HG02852 (cell line): Measurements from ENCODE around the gene OR10V1.
A peak's percentile ranks its signal among the peaks of the same experiment; 100 is the strongest.

ENCODE experiments used
- ATAC-seq: cut with Tn5 transposase; IDR thresholded peaks from one replicate; pipeline ENCODE4 v1.9.1; 2021; ENCODE audit warnings: mild to moderate bottlenecking, moderate library complexity; ENCODE audit not compliant: unreplicated experiment

Gene OR10V1, protein sequence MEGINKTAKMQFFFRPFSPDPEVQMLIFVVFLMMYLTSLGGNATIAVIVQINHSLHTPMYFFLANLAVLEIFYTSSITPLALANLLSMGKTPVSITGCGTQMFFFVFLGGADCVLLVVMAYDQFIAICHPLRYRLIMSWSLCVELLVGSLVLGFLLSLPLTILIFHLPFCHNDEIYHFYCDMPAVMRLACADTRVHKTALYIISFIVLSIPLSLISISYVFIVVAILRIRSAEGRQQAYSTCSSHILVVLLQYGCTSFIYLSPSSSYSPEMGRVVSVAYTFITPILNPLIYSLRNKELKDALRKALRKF

DNA sequence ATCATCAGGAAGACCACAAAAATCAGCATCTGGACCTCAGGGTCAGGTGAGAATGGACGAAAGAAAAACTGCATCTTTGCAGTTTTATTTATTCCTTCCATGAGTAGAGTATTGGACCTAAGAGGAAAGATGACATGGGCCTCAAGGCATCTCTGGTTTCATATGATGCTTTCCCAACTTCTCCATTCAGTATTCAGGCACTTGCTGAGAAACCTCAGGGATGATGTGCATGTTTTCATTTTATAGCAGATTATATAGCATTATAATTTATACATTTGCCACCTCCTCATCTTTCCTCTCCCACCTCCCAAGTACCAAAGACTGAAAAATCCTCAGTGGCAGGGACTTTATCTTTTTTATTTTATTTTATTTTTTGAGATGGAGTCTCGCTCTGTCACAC is at the start of gene OR10V1:
TSS of gene OR10V1 (minus strand) at position 101 of the 400 bp plus-strand sequence. CDS start at position 101, 0 bp downstream.
- no peak for ATAC-seq

DNA sequence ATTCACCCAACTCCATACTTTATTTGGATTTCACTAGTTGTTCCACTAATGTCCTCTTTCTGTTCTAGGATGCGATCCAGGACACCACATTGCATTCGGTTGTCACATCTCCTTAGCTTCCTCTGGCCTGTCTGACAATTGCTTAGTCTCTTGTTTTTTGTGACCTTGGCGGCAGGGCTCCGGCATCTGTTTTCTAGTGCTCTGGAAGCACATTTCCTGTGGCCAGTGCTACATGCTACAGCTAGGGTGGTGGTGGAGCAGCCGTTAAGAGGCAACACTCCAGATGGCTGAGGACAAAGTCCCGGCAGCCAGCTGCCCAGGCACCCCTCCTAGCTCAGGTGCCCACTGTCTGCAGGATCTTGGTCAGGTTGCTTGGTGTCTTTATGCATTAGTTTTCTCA is 48.3 kb upstream of the OR10V1 start:
- ATAC-seq = no peak

DNA sequence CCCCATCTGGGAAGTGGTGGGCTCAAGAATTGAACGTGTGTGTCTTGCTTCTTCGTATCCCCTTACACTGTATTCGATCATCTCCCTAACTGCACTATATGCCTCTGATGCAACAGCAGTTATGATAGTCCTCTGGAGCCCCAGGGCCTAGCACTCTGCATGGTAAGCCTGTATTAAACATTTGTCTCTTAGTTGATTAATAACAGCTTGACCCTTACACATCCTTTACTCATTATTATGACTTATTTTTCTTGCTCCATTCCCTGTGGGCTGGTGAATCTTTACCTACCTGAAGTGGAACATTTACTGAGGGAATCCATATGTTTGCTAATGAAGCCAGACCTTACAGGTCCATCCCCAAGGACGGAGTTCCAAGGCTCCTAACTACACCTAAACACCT is 47.1 kb upstream of the OR10V1 start:
- no peak for ATAC-seq

DNA sequence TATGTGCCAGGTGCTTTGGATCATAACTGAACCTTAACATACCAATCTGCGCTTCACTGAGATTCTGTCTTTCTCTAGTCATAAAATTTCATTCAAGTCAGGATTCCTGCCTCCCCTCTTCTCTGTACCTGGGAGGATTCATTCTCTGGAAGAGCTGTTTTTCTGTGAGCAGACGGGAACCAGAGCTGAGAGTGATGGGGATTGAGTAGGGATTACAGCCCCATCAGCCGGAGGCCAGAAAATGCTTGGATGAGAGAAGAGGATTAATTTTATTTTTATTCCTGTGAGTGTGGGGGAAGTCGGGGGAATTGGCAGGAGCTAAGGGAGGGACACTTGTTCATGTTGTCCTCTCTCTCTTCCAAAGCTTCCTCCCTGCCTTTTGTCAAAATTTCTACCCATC is 46.3 kb upstream of the OR10V1 start:
- no peak for ATAC-seq

DNA sequence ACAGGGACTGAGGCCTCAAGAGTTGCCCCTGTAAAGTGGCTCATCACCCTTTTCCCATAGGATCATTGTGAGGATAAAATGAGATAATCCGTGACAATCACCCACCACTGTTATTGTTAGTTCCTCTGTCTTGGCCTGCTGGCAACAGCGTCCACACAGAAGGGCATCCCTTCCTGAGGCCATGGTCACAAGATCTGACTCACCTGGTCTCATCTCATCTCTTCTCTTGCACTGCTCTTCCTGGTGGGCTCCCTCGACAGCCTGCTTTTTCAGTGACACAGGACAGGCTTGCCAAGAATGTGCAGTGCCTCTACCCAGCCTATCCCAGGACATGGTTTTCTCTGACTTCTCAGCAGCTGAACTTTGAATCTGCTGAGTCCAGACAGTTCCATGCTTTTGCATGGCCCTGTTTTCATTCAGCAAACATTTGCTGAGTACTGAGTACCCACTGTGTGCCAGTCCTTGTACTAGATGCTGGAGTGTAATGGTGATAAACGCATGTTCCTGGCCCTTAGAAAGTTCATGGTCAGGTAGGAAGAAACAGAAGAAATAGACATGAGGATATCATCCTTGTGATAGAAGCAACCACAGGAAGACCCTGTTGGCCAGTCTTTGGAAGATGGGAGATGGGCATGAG is 44.9 kb upstream of the OR10V1 start:
- no peak for ATAC-seq

DNA sequence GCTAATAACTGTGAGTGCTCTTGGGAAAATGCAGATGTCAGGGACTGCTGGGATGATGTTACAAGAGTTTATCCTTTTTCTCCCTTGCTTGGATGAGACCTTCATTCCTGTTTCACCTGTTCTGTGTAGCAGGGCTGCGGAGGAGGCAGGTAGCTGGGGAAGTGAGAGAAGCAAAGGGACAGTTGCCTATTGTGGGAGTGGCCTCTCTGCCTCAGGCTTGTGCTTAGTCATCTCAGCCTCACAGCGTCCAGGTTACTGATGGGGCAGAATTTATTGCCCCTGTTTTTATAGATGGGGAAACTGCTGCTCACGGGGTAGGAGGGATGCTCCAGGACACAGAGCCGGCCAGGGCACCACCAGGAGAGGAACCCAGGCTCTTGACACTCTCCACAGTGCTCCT is 43.2 kb upstream of the OR10V1 start:
- ATAC-seq = no peak

DNA sequence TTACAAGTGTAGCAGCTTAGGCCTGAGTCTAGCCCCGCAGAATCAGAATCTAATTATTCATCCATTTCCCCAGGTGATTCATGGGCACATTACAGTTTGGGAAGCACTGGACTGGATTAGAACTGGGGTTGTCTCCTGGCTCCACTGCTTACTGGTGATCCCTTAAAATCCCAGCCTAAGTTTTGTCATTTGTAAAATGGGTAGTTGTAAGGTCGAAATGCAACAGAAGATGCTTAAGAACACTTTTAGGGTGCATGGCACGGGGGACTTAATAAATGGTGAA is 42.9 kb upstream of the OR10V1 start:
- no peak for ATAC-seq

DNA sequence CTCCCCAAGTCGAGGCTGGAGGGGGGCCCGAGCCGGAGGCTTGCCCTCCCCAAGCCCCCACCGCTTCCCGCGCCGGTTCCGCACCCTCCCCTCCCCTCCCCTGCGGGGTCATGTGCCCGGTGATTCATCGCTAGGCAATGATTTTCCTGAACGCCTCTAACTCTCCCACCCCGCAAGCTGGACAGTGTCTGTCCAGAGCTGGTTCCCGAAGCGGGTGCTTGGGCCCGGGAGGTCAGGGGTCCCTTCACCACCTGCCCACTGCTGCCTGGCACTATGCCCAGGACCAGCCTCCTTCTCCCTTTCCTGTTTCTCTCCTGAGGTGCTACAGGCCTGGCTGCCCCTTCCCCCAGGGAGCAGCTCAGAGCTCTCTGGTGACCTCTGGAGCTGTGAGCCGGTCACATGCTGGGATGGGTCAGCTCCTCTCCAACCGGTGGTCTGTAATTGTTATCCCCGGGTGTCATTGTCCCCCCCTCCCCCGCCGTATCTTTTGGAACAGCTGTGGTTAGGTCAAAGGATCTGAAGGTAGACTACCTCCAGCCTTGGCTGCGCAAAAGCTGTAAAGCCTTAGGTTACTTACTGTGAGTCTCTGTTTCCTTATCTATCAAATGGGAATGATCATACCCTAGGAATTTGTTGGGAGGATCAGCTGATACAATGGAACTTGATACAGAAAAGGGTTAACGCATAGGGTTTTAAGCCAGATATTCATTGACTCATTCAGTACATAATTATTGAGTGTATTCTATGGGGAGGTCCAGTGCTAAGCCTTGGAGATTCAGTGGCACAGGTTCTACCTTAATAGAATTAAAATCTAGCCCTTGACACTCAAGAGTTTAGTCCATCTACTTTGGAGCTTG is 42.3 kb upstream of the OR10V1 start:
- peak; percentile 1 for ATAC-seq

DNA sequence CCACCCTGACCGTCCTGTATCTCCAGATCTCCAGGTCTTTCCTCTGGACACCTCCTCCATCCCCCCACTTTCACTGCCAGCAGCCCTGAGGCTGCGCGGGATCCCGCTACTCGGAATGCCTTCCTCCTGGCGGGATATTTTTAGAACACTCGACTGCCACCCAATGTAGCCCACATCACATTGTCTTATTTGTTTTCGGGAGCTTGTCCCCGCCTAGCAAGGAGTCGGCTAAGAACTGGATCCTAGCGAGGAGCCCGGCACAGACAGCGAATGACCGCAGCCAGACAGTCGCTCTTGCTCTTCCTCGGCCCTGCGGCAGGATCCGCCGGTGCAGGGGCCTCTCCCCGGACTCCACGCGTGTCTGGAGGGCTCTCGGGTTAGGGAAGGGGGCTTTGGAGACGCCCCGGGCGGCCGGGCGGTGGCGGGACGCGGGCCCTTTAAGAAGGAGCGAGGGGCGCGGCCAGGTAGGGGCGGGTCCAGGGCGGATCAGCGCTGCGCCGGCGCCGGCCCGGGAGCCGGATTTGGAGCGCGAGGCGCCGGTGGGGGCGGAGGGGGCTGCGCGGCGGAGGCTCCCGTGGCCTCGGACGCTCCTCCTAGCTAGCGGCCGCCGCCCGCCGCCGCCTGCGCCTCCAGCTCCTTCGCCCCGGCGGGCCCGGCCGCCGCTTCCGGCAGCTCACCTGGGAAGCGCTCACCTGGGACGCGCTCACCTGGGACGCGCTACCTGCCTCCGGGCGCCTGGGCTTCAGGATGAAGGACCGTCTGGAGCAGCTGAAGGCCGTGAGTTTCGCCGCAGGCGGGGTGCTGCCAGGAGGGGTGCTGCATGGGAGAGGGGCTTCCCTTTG is 41.4 kb upstream of the OR10V1 start, which contains the start of gene STX3:
TSS of gene STX3 (plus strand) at position 518 of the 842 bp plus-strand sequence. CDS start at position 748, 230 bp downstream.
- peak; percentile 69 for ATAC-seq

DNA sequence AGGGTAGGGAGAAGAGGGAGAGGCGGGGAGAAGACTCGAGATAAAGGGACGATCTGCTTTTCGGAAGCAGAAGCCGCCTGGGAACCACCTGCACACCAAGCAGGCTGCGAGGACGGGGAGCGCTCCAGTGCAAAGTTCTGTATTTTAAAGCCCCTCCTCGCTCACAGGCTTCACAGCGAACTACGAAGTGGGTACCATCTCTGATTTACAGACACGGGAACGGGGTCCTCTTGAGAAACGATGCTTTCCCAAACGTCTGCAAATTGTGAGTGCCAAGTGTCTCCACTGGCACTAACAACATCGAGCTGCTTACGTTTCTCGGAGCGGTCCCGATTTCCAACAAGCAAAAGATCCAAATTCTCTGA is 40.8 kb upstream of the OR10V1 start:
- peak; percentile 32 for ATAC-seq

DNA sequence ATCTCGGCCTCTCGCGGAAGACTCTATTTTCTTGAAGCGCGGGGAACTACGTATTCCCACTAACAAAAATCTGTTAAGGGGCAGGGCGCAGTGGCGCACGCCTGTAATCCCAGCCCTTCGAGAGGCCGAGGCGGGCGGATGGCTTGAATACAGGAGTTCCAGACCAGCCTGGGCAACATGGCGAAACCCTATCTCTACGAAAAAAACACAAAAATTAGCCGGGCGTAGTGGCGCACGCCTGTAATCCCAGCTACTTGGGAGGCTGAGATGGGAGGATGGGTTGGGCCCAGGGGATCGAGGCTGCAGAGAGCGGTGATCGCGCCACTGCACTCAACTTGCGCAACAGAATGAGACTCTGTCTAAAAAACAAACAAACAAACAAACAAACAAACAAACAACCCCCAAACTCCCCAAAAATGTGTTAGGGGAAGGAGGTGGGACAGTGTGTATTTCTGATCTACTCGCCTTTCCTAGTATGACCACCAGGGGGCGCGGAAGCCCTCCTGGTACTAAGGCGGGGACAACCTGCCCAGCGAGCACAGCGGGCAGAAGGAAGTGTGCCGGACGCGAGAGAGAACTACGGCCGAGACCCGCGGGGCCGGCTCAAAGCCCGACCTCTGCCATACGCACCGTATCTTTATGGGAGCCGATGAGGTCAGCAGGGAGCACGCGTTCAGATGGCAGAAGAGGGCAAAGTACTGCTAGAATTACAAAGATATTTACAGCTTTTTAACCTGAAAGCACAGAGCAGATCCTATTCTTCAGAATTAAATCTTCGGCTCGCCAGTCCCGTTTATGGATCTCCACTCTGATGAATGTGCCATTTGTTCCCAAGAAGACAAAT is 40.2 kb upstream of the OR10V1 start:
- peak; percentile 81 for ATAC-seq

DNA sequence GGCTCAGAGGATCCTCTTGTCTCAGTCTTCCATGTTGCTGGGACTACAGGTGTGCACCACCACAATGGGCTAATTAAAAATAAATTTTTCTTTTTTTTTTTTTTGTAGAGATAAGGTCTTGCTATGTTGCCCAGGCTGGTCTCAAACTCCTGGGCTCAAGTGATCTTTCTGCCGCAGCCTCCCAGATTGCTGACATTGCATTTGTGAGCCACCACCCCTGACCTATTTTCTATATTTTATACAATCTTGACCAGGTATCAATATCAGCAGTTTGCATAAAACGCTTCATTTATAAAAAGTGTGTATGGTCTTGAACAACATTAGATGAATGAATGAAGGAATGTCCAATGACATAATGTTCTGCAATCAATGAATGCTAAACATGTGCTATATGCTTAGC is 32.5 kb upstream of the OR10V1 start:
- no peak for ATAC-seq

DNA sequence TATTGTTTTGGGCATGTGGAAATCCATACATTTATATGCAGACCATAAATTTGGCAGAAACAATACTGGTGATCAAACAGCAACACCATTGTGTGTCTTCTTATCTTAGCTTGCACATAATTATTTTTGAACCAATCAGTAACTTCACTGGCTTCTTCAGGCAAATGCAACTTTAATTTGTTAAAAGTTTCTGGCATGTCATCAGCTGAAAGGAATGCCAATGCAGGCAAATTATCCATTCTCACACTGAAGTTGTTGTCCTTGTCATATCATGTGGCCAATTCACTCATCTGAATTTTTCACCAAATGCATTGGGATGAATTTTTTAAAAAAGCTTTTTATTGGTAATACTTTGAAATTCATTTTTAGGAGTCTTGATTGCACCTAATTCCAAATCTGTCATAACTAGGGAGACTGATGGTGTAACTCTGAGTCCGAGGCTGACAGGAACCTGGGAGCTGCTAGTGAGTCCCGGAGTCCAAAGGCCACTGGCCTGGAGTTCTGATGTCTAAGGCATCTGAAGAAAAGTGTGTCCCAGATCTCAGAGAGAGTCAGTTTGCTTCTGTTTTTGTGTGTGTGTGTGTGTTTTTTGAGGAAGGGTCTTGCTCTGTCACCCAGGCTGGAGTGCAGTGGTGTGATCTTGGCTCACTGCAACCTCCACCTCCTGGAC is 17.4 kb upstream of the OR10V1 start:
- ATAC-seq = no peak

DNA sequence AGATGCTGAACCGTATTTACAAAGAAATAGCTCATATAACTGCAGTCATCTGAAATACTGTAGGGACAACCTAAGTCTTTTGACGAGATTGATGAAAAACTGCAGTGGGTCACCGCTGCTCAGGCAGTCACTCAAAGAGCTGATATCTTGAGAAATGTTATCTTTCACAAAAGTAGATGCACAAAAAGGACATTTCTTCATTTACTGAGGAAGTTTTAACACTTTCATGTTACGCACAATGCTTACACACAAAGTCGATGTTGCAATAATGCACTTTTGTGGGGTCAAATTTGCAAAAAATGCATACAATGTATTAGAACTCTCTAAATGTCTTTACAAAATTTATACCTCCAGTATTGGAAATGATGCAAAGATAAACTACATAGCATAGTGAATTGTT is 16.2 kb upstream of the OR10V1 start:
- ATAC-seq = no peak

DNA sequence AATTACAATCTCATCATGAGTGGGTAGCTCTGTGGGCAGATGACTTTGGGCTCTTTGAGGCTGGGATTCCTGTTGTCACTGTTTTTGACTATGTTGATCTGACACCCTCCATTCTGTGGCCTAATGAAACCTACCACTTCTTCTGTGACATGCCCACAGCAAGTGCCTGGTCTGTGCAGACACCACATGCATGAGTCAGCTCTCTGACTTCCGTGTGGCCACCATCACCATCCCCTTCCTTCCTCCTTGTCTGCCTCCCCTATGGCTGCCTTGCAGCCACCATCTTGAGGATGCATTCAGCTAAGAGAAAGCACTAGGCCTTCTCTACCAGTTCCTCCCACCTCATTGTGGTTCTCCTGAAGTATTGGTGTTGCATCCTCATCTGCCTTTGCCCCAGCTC is 15.3 kb upstream of the OR10V1 start:
- no peak for ATAC-seq

DNA sequence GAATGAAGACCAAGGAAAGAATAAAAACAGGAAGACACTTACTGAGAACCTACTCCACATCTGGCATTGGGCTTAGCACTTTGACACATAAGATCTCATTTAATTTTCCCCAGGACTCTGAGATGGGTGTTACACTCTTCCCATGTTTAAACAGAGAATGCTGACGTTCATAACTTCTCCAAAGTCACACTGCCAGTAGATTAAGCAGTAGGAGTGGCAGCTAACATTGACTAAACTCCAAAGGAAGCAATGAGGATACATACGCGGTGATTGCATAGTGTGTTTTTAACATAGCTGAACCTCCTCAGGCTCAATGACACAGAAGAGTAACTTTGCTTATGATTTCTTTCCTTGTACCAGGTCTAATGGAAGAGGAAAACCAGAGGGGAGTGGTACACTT is 14.5 kb upstream of the OR10V1 start:
- ATAC-seq = no peak

DNA sequence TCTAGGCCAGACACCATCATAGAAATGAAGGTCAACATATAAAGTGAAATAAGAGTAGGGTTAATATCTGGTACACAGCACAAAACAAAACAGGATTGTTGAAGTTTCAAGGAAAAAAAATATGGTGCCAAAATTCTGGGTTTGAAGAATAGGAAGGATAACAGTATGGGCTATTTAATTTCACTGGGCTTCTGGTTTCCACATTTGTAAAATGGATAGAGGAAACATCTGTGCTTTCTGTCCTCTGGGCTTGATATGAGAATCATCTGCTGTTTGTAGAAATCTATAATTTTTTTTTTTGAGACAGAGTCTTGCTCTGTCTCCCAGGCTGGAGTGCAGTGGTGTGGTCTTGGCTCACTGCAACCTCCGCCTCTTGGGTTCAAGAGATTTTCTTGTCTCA is 13.8 kb upstream of the OR10V1 start:
- ATAC-seq = no peak

DNA sequence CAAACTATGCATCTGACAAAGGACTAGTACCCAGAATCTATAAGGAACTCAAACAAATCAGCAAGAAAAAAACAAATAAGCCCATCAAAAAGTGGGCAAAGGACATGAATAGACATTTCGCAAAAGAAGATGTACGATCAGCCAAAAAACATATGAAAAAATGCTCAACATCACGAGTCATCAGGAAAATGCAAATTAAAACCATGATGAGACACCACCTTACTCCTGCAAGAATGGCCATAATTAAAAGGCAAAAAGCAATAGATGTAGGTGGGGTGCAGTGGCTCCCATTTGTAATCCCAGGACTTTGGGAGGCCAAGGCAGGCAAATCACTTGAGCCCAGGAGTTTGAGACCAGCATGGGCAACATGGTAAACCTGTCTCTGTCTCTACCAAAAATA is 10.4 kb upstream of the OR10V1 start:
- no peak for ATAC-seq

DNA sequence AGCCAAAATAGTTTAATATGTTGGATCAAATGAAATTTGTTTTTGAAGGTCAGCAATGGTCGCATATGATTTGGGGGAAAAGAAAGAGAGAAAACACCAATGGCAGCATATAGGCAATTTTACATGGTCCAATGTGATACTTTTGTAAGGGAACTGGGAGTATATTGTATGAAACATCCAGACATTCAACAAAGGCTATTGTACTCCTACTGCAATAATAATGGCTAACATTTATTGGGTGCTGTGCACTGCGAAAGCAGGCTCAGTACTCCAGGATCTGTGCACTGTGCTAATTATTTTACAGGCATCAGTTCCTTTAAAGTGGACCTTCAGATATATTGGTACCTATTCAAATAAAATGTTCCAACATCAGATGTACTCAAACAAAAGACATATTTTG is 5.9 kb upstream of the OR10V1 start:
- ATAC-seq = no peak

DNA sequence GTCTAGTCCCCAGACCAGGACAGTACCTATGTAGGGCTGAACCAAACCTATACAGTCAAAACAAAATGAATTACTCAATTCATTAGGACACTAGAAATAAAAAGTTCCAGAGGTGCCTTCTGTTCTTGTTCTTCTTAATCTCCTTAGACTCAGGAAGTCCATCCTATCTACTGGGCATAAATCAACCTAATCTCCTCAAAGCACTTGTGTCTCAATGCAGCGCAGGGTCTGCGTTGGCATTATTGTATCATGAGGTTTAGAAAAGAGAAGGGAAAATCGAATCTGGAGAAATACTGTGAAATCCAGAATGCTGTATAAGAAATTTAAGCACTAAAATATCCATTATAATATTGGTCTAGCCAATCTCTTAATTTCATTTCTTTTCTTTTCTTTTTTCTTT is 2.4 kb upstream of the OR10V1 start:
- ATAC-seq = no peak
